PC-3 (cell line): ENCODE results near the gene STK11IP. TPM values are rescaled to one million over a fixed set of nuclear protein-coding genes. Genes with fewer than 3 reads are reported as not detected.

Source experiments
- ATAC-seq: fragments of 200-7000 bp; cut with Tn5 transposase; 2 replicates; pipeline ENCODE4 v1.9.1; 2020; ENCODE audit warnings: mild to moderate bottlenecking, moderate library complexity
- BruUV-seq: library from RNA; stranded (reverse); fragments of 400-500 nt; replicated peaks from 2 replicates; lab custom pipeline; 2021; lab: Mats Ljungman, UMichigan
- CTCF ChIA-PET: fragments of 300-600 bp; sonication (Branson Sonifier 250); formaldehyde crosslinking; loops from one replicate; lab custom pipeline; 2022; ENCODE audit warnings: antibody characterized with exemption; lab: Charles Lee
- POLR2A ChIA-PET: fragments of 300-600 bp; sonication (Branson Sonifier 250); formaldehyde crosslinking; loops from one replicate; lab custom pipeline; 2022; ENCODE audit warnings: antibody characterized with exemption; ENCODE audit not compliant: unreplicated experiment; lab: Charles Lee
- DNase-seq: peaks from one replicate; pipeline ENCODE4 v3.0.0-alpha.2; 2015
- H2AFZ ChIP-seq: fragments of 300-600 bp; sonication (generic); 2 replicates; pipeline ENCODE4 v1.6.0; 2016; ENCODE audit warnings: antibody characterized with exemption, low read length
- H3F3A ChIP-seq: fragments of 300-600 bp; sonication (generic); one replicate; pipeline ENCODE4 v1.6.0; 2017; ENCODE audit warnings: antibody characterized with exemption, low read length, control low read depth, mild to moderate bottlenecking; ENCODE audit not compliant: unreplicated experiment
- H3K27ac ChIP-seq: fragments of 300-600 bp; sonication (generic); 2 replicates; pipeline ENCODE4 v1.5.1; 2016; ENCODE audit warnings: mild to moderate bottlenecking, low read length
- H3K27me3 ChIP-seq: fragments of 300-600 bp; sonication (generic); 2 replicates; pipeline ENCODE4 v1.6.1; 2016; ENCODE audit warnings: low read length, mixed read lengths
- H3K36me3 ChIP-seq: fragments of 300-600 bp; sonication (generic); 2 replicates; pipeline ENCODE4 v1.6.1; 2016; ENCODE audit warnings: low read depth, mixed run types, low read length, mixed read lengths
- H3K4me1 ChIP-seq: fragments of 300-600 bp; sonication (generic); 2 replicates; pipeline ENCODE4 v1.5.1; 2016; ENCODE audit warnings: low read length; ENCODE audit not compliant: insufficient read depth
- H3K4me2 ChIP-seq: fragments of 300-600 bp; sonication (generic); 2 replicates; pipeline ENCODE4 v1.6.0; 2016; ENCODE audit warnings: low read length
- H3K4me3 ChIP-seq: fragments of 300-600 bp; sonication (generic); 2 replicates; pipeline ENCODE4 v1.5.1; 2016; ENCODE audit warnings: mild to moderate bottlenecking, low read length, mixed read lengths
- H3K79me2 ChIP-seq: fragments of 300-600 bp; sonication (generic); 2 replicates; pipeline ENCODE4 v1.6.1; 2017; ENCODE audit warnings: low read length, mixed read lengths
- H3K9ac ChIP-seq: fragments of 300-600 bp; sonication (generic); 2 replicates; pipeline ENCODE4 v1.6.0; 2016; ENCODE audit warnings: mild to moderate bottlenecking, low read length
- H3K9me2 ChIP-seq: fragments of 300-600 bp; sonication (generic); replicated peaks from 2 replicates; pipeline ENCODE4 v1.6.1; 2016; ENCODE audit warnings: mixed run types, low read length, mixed read lengths
- H3K9me3 ChIP-seq: fragments of 300-600 bp; sonication (generic); 2 replicates; pipeline ENCODE4 v1.6.1; 2016; ENCODE audit warnings: low read length, mixed read lengths
- H4K20me1 ChIP-seq: fragments of 300-600 bp; sonication (generic); 2 replicates; pipeline ENCODE4 v1.6.1; 2016; ENCODE audit warnings: low read length, mixed read lengths
- CTCF ChIP-seq: fragments of 300-600 bp; sonication (generic); conservative IDR thresholded peaks from 2 replicates; pipeline ENCODE4 v1.5.1; 2017; ENCODE audit warnings: antibody characterized with exemption, low read depth, mild to moderate bottlenecking, low read length
- EZH2 ChIP-seq: fragments of 300-600 bp; sonication (generic); IDR thresholded peaks from one replicate; pipeline ENCODE4 v1.6.1; 2017; ENCODE audit warnings: antibody characterized with exemption, mild to moderate bottlenecking, low read length; ENCODE audit not compliant: unreplicated experiment
- EZH2phosphoT487 ChIP-seq: fragments of 300-600 bp; sonication (generic); IDR thresholded peaks from 2 replicates; pipeline ENCODE4 v1.6.1; 2018; ENCODE audit warnings: mild to moderate bottlenecking, antibody characterized with exemption, low read length, borderline replicate concordance
- intact Hi-C: fragments of 100-400 bp; cut with micrococcal nuclease; formaldehyde crosslinking; loops from 2 replicates; pipeline ENCODE4 v1.9.0; 2023
- total RNA-seq: library from RNA; depleted of rRNA; stranded (reverse); fragments of >200 nt; gene quantifications from 2 replicates; pipeline ENCODE4 v1.2.3, GENCODE V29; 2014

The STK11IP gene
- total RNA-seq, 1 experiment from 2014 or later: 17.7 TPM

- BruUV-seq: TSS peak; percentile 89
- H2AFZ ChIP-seq: peak overlapping the region; percentile 88
These were observed 604 bp upstream of the STK11IP start for GRCh38 chr2:219596954-219597551.

GRCh38 chr2:219598308-219599078, 836 bp downstream of the STK11IP start:
- DNase-seq: no peak
- TF ChIP-seq EZH2phosphoT487 (no peak), EZH2 (no peak), CTCF (no peak)
- intact Hi-C loops: no loop called here
- H3K36me3 ChIP-seq: no peaks in the 10 kb centered on the region
- H4K20me1 ChIP-seq: no peaks in the 10 kb centered on the region
- H3K4me2 ChIP-seq: peak overlapping the region; percentile 94
- no peaks in the 10 kb centered on the region for H3F3A ChIP-seq
- peak overlapping the region; percentile 75 for H3K27ac ChIP-seq
- H3K9me3 ChIP-seq: no peaks in the 10 kb centered on the region
- TSS peak; percentile 73 for BruUV-seq
- peak overlapping the region; percentile 88 for H2AFZ ChIP-seq
- peak overlapping the region; percentile 94 for H3K9ac ChIP-seq
- H3K4me1 ChIP-seq: peaks cover 15% of the 10 kb centered on the region
- peak overlapping the region; percentile 82 for H3K4me3 ChIP-seq
- H3K27me3 ChIP-seq: no peaks in the 10 kb centered on the region
- H3K9me2 ChIP-seq: no peaks in the 10 kb centered on the region
- peaks cover 7% of the 10 kb centered on the region for H3K79me2 ChIP-seq
- CTCF ChIA-PET: interaction anchor here (0.6 kb wide), 1 partner anchor 42 kb away, joined by 4 read pairs; no protein-coding TSS in a partner anchor
- no peak for ATAC-seq
- POLR2A ChIA-PET: no interaction called here

More at GRCh38 chr2:219596954-219597551, 604 bp upstream of the STK11IP start:
- H3K36me3 ChIP-seq: no peaks in the 10 kb centered on the region
- DNase-seq (peak; percentile 15), ATAC-seq (peak; percentile 12)
- no peaks in the 10 kb centered on the region for H3K27me3 ChIP-seq
- peaks cover 7% of the 10 kb centered on the region for H3K79me2 ChIP-seq
- peak overlapping the region; percentile 82 for H3K4me3 ChIP-seq
- peak overlapping the region; percentile 94 for H3K4me2 ChIP-seq
- intact Hi-C loops: loop anchor here (1.0 to 2.0 kb wide), 4 partner anchors 20 to 92 kb away; partner anchors contain the start of genes CHPF and OBSL1
- TF ChIP-seq EZH2phosphoT487: no peak
- no peak for TF ChIP-seq EZH2
- TF ChIP-seq CTCF: no peak
- no peaks in the 10 kb centered on the region for H3K9me2 ChIP-seq
- peak overlapping the region; percentile 75 for H3K27ac ChIP-seq
- POLR2A ChIA-PET: interaction anchor here (0.5 to 1.1 kb wide), 6 partner anchors 26 to 209 kb away, joined by 3 to 11 read pairs (median 6); partner anchors contain the start of genes CHPF, GMPPA and OBSL1
- H4K20me1 ChIP-seq: no peaks in the 10 kb centered on the region
- CTCF ChIA-PET: interaction anchor here (0.9 kb wide), 1 partner anchor 92 kb away, joined by 5 read pairs; no protein-coding TSS in a partner anchor
- no peaks in the 10 kb centered on the region for H3K9me3 ChIP-seq
- H3K4me1 ChIP-seq: peaks cover 15% of the 10 kb centered on the region
- peak overlapping the region; percentile 94 for H3K9ac ChIP-seq
- H3F3A ChIP-seq: no peaks in the 10 kb centered on the region
